CD1c-positive myeloid dendritic cell (primary cell): Measurements from ENCODE around the gene DDX21.
A peak's percentile ranks its signal among the peaks of the same experiment; 100 is the strongest.

Experiments
- DNase-seq: peaks from one replicate; pipeline ENCODE4 v3.0.0-alpha.2; 2016; ENCODE audit errors: extremely low spot score

The DDX21 gene

DNA sequence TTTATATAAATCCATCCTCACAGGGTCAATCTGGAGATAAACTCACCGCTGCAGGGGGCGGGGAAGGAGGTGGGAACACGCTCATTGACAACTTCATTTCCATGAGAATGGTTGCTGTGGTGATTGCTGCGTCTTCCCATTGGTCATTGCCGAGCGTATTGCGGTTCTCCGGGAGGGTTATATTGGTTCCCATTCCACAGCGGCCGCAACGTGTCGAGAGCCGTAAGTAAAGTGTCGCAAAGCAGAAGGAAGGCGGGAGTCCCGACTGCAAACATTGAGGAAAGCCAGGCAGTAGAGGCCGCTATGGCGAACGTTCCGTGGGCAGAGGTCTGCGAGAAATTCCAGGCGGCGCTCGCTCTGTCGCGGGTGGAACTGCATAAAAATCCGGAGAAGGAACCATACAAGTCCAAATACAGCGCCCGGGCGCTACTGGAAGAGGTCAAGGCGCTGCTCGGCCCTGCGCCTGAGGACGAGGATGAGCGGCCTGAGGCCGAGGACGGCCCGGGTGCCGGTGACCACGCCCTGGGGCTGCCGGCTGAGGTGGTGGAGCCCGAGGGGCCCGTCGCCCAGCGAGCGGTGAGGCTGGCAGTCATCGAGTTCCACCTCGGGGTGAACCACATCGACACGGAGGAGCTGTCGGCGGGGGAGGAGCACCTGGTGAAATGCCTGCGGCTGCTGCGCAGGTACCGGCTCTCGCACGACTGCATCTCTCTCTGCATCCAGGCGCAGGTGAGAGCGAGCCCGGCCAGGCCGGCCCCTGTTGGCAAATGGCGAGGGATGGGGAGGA is 32.8 kb downstream of the DDX21 start, which contains the start of gene KIFBP:
KIFBP (plus strand) TSS at position 274 of the 787 bp plus-strand sequence; CDS start at position 304, 30 bp downstream.
- DNase-seq: peak; percentile 96

DNA sequence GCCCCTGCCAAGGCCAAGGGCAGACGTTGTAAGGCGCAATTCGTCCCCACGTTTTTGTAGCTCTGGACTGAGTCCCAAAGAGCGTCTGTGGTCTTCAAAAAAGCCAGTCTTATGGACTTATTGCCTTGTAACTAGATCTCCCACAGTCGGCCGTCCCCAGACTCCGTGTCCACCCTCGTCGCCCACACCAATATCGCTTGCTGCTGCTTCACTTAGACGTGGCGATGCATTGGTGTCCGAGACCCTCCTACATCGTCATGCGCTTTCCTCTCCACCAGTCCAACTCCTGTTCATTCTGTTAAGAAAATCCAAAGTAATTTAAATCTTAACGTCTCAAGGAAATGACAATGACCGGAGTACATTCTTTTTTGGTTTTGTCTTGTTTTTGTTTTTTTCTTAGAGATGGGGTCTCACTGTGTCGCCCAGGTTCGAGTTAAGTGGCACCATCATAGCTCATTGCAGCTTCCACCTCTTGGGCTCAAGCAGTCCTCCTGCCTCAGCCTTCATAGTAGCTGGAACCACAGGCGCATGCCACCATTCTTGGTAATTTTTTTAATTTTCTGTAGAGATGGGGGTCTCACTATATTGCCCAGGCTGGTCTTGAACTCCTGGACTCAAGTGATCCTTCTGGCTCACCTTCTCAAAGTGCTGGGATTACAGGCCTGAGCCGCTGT is 33.5 kb downstream of the DDX21 start:
- no peak for DNase-seq

DNA sequence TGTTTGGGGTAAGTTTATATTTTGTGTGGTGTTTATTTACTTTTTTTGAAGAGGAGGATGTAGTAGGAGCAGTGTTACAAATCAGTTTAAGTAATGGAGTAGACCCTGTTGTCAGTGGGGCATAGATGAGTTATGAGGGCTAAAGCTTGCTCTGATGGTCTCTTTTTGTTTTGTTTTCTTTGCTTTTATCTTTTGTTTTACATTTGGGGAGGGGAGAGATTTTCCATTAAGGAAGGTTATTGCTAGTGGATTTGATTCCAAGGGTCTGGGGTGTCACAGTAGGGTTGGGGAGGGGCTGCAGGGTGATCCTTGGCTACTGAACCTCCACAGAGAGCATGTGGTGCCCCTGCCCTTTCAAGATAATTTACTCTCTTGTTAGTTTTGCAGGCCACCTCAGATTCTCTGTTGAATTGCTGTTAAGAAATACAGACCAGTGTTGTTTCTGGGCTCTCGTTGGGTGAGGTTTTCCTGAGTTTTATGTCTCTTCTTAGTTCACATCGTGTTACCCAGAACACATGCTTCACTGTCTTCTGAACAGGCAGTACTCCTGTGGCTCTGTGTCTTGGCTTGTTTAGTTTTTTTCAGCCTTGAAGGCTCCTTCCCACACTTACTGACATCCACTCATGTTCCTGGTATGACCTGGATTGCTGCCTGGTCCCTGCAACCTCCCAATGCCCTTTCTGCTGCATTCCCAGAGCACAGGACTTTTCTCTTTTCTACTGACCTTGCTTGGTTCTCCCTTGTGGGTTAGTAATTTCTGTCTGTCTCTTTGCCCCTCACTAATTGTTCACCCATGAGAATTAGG is 36.9 kb downstream of the DDX21 start:
- DNase-seq: no peak

DNA sequence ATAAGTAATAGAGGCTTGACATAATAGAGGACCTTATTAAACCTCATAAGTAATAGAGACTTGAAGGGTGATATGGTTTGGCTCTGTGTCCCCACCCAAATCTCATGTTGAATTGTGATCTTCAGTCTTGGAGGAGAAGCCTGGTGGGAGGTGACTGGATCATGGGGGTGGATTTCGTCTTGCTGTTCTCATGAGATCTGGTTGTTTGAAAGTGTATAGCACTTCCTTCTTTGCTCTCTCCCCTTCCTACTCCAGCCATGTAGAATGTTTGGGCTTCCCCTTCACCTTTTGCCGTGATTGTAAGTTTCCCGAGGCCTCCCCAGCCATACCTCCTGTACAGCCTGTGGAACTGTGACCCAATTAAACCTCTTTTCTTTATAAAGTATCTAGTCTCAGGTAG is 41.2 kb downstream of the DDX21 start:
- peak; percentile 41 for DNase-seq

DNA sequence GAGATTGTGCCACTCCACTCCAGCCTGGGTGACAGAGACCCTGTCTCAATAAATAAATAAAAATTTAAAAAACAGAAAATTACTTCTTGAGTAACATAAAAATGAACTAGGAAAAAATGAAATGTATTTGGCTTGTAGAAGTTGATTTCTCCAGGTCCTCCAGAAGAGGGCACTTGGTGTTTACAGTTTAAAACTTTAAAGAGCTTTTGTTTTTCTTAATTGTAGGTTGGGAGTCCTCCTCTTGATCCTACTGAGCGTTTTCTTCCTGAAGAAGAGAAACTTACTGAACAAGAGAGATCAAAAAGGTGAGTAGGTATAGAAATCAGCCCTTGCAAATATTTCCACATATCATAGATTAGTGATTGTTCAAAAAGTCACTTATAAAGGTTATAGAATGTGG is 48.9 kb downstream of the DDX21 start:
- DNase-seq: peak; percentile 77

DNA sequence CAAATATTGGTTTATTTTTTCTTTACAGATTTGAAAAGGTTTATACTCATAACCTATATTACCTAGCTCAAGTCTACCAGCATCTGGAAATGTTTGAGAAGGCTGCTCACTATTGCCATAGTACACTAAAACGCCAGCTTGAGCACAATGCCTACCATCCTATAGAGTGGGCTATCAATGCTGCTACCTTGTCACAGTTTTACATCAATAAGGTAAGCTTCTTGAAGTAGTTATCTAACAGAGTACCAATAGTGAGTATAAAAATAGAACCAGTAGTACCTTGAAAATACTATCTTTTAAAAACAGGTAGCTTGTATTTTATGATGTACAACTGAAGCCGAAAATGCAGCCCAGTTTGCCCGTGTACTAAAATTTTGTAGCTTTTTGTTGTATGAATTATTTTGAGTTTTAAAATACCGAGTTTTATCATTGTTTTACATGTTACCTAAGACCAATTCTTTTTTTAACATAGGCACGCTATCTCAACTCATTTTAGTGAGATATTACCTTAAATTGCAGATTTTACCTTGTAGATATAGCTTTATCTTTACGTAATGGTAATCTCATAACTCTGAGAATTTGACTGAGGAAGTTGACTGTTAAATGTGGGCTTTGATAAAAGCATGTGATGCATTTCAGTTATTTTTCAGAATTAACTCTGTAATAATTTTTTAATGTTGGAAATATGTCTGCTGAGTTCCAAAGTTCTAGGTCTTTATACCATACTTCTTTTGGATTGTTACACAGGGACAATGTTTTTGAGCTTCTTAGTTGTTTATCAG is 49.9 kb downstream of the DDX21 start:
- DNase-seq: no peak

DNA sequence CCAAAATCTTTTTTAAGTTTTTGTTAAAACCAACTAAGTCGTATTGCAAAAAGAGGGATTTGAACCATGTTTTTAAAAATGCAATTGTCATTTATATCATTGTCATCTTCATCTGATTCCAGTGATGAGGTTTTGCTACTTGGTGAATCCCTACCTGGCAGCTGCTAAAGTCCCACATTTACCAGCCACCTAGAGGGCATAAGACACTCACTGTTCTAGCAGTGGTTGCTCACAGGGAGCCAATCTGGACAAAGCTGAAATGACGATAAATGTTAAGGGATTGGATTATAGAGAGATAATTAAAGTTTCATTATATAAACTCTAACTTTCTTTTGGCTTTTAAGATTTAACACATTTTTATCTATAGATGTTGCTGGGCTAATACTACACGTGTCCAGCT is 51.3 kb downstream of the DDX21 start:
- no peak for DNase-seq

DNA sequence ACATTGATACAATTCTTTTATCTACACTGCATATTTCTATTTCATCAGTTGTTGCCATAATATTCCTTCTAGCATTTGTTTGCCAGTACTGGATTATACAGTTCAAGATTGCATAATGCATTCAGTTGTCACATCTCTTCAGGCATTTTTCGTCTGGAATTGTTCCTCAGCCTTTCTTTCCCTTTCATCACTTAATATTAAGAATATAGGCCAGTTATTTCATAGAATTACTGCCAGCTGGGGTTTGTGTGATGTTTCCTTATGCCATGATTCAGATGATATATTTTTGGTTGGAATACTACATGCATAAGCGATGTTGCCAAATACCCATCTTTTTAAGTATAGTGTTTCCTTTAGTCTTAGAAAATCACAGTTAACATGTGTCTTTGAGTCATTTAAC is 53.4 kb downstream of the DDX21 start:
- DNase-seq: no peak

DNA sequence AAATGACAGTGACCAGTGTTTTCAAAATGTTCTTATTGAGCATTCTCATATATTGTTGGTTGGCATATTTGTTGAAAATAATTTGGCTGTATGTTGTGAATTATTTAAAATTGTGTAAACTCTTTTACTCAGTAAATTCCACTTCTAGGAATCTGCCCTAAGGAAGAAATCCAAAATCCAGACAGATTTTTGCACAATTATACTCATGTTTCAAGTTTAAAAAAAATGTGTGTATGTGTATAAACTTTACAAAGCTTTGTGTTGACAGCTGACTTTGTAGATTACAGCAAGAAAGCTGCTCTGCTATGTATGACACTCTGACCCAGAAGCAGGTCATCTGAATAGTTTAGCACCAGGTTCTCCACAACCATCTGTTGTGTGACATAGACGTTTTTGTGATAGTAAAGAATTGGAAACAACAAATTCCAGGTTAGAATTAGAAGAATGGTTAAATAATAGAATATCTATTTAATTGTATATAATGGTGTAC is 54.2 kb downstream of the DDX21 start:
- DNase-seq: no peak

DNA sequence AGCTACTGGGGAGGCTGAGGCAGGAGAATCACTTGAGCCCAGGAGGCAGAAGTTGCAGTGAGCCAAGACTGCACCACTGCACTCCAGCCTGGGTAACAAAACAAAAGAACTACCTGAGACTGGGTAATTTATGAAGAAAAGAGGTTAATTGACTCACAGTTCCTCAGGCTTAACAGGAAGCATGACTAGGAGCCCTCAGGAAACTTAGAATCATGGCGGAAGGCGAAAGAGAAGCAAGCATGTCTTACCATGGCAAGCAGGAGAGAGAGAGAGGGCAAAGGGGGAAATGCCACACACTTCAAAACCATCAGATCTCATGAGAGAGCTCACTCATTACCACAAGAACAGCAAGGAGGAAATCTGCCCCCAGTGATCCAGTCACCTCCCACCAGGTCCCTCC is 56.8 kb downstream of the DDX21 start:
- peak; percentile 31 for DNase-seq

DNA sequence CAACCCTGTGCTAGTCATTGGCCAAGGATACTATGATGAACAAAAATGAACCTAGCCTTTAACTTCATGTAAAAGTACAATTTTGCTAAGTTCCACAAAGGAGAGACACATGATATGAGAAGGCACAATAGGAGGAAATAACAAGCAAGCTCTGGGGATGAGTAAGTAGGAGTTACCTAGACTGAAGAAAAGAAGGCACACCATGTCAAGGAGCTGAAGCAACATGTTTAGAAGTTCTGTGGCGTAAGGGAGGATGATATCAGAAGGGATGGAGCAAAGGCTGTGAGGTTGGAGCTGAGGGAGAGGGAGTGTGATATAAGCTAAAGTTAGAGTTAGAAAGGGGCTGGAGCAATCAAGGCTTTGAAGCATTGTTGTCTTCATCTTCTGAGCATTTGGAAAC is 58.2 kb downstream of the DDX21 start:
- no peak for DNase-seq

DNA sequence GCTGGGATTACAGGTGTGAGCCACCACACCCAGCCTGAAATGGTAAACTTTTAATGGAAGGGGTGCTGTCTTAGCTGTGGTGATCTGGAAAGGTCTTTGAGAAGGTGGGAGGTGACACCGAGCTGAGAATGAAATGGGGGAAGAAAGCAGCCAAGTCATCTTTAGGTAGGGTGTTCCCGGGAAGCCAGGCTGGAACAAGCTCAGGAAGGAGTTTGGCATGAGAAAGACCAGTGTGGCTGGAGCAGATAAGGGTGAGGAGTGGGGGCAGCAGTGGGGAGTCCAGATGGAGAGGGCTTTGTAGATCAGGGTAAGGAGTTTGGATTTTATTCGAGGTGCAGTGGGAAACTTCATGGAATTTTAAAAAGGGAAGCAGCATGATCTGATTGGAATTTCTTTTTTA is 62.6 kb downstream of the DDX21 start:
- DNase-seq: no peak

DNA sequence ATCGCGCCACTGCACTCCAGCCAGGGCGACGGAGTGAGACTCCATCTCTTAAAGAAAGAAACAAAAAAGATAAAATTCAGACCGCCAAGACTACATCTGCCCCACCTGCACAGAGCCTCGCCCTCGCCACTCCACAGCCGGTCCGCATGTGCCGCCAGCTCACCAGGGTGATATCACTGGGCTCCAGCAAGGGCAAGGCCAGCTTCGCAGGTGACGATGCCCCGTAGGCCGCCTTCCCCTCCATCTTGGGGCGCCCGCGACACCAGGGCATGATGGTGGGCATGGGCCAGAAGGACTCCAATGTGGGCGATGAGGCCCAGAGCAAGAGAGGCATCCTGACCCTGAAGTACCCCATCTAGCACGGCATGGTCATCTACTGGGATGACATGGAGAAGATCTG is 66.6 kb downstream of the DDX21 start:
- no peak for DNase-seq

DNA sequence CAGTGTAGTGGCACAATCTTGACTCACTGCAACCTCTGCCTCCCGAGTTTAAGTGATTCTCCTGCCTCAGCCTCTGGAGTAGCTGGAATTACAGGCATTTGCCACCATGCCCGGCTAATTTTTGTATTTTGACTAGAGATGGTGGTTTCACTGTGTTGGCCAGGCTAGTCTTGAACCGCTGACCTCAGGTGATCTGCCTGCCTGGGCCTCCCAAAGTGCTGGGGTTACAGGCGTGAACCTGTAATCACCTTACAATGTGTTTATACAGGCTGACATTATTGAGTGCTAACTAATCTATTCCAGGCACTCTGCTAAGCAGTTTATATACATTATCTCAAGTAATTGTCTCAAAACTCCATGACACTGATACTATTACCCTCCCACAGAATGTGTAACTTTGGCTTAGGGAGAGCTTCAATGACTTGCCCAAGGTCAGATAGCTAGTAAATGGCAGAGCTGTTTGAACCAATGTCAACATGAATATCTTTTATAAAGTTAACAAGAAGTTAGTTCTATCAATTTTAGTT is 69.5 kb downstream of the DDX21 start:
- DNase-seq: no peak

DNA sequence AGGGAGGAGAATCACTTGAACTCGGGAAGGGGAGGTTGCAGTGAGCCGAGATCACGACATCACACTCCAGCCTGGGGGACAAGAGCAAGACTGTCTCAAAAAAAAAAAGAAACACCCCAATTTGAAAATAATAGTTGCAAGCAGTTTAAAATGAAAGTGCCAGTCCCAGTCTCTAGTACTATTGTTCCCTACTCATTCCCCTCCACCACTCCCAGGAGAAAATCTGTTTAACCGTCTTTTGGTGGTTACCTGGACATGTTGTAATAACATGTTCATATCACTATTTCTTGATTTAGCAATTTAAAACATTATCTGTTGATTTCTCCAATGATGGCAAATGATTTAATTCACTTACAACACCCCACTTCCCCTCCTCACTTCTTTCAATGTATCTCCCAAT is 77.3 kb downstream of the DDX21 start:
- DNase-seq: no peak
